ENCODE data around the gene CARS1. TPM values are rescaled to one million over a fixed set of nuclear protein-coding genes. Genes with fewer than 3 reads are reported as not detected.

Gene CARS1
- total and polyA plus RNA-seq, 2 donors (not counting 1 experiment from before 2014, with no cell fraction given) = 31.3 to 49.5 TPM

GRCh38 chr11:3086671-3087150 lies 29.5 kb upstream of the CARS1 start:
- H3K79me2 ChIP-seq (ENCODE audit: control insufficient read depth, insufficient read depth, low read length) = no peaks in the 10 kb centered on the region
- Mint-ChIP-seq H3K27ac (no peak overlapping the region), H3K4me1 (no peaks in the 10 kb centered on the region), H3K4me3 (no peak overlapping the region), H3K27me3 (peaks cover 4% of the 10 kb centered on the region), H3K9me3 (ENCODE audit: insufficient read depth) (no peaks in the 10 kb centered on the region)
- 80% methylated on average over 6 of the region's 9 CpGs for WGBS (ENCODE audit: insufficient coverage)
- H3K4me2 ChIP-seq (replicated peaks; ENCODE audit: low read depth, low read length, poor library complexity, severe bottlenecking) = no peak overlapping the region
- ChIA-PET POLR2A (no interaction called here), CTCF (no interaction called here)
- H2AFZ ChIP-seq (ENCODE audit: insufficient read depth, low read depth, low read length, poor library complexity, severe bottlenecking) = no peak overlapping the region
- no peaks in the 10 kb centered on the region for H3K9me3 ChIP-seq (ENCODE audit: control extremely low read depth in 1 of 3, control insufficient read depth in 2 of 3, insufficient read depth in 1 of 3, low read length in 2 of 3)
- no peak overlapping the region for H3K9ac ChIP-seq (ENCODE audit: low read length)
- no peaks in the 10 kb centered on the region for H3K36me3 ChIP-seq (replicated peaks in 1 of 2; ENCODE audit: control extremely low read depth in 1 of 2, control insufficient read depth in 1 of 2, extremely low read depth in 1 of 2, insufficient read depth in 2 of 2, low read length in 1 of 2)
- H3K4me3 ChIP-seq (ENCODE audit: control extremely low read depth in 1 of 5, extremely low read depth in 1 of 5, insufficient read depth in 1 of 5, low read depth in 2 of 5, low read length in 4 of 5) = no peak overlapping the region
- H4K20me1 ChIP-seq (ENCODE audit: control insufficient read depth, insufficient read depth, low read length, poor library complexity, severe bottlenecking) = no peaks in the 10 kb centered on the region
- no peak for ATAC-seq (ENCODE audit: low read depth)
- H3K27ac ChIP-seq (ENCODE audit: low read length in 2 of 2) = no peak overlapping the region
- no peaks in the 10 kb centered on the region for H3K27me3 ChIP-seq (replicated peaks in 1 of 4; ENCODE audit: control extremely low read depth in 1 of 4, control insufficient read depth in 3 of 4, insufficient read depth in 4 of 4, low read length in 3 of 4)
- TF ChIP-seq EZH2 (IDR thresholded peaks at IDR 0.05; ENCODE audit: borderline replicate concordance, insufficient read depth, low read depth, low read length, poor library complexity, severe bottlenecking) (no peak), CTCF (IDR thresholded peaks at IDR 0.05) (no peak)
- intact Hi-C loops (cut with micrococcal nuclease) = no loop called here
- peaks cover 0 to 3% of the 10 kb centered on the region in 2 donors for H3K4me1 ChIP-seq (ENCODE audit: control insufficient read depth in 2 of 2, insufficient read depth in 2 of 2, low read length in 2 of 2)
- no peak for DNase-seq

- no peak overlapping the region for H3K4me3 Mint-ChIP-seq
- 86% methylated on average over 7 of the region's 8 CpGs for WGBS (ENCODE audit: insufficient coverage)
- CTCF ChIA-PET = interaction anchor here (1.9 kb wide), 1 partner anchor 553 kb away, joined by 5 read pairs; no protein-coding TSS in a partner anchor
Observed at GRCh38 chr11:3086114-3086513, 28.9 kb upstream of the CARS1 start.

More at GRCh38 chr11:3086114-3086513, 28.9 kb upstream of the CARS1 start:
- ATAC-seq (ENCODE audit: low read depth) (no peak), DNase-seq (no peak)
- H3K4me1 Mint-ChIP-seq = no peaks in the 10 kb centered on the region
- Histone ChIP-seq H4K20me1 (ENCODE audit: control insufficient read depth, insufficient read depth, low read length, poor library complexity, severe bottlenecking) (no peaks in the 10 kb centered on the region), H3K36me3 (replicated peaks in 1 of 2; ENCODE audit: control extremely low read depth in 1 of 2, control insufficient read depth in 1 of 2, extremely low read depth in 1 of 2, insufficient read depth in 2 of 2, low read length in 1 of 2) (no peaks in the 10 kb centered on the region), H3K4me3 (ENCODE audit: control extremely low read depth in 1 of 5, extremely low read depth in 1 of 5, insufficient read depth in 1 of 5, low read depth in 2 of 5, low read length in 4 of 5) (no peak overlapping the region), H3K27me3 (replicated peaks in 1 of 4; ENCODE audit: control extremely low read depth in 1 of 4, control insufficient read depth in 3 of 4, insufficient read depth in 4 of 4, low read length in 3 of 4) (no peaks in the 10 kb centered on the region), H3K4me1 (ENCODE audit: control insufficient read depth in 2 of 2, insufficient read depth in 2 of 2, low read length in 2 of 2) (no peaks in the 10 kb centered on the region), H3K9ac (ENCODE audit: low read length) (no peak overlapping the region), H3K27ac (ENCODE audit: low read length in 2 of 2) (no peak overlapping the region), H3K79me2 (ENCODE audit: control insufficient read depth, insufficient read depth, low read length) (no peaks in the 10 kb centered on the region), H3K4me2 (replicated peaks; ENCODE audit: low read depth, low read length, poor library complexity, severe bottlenecking) (no peak overlapping the region), H3K9me3 (ENCODE audit: control extremely low read depth in 1 of 3, control insufficient read depth in 2 of 3, insufficient read depth in 1 of 3, low read length in 2 of 3) (no peaks in the 10 kb centered on the region), H2AFZ (ENCODE audit: insufficient read depth, low read depth, low read length, poor library complexity, severe bottlenecking) (no peak overlapping the region)
- no peak overlapping the region for H3K27ac Mint-ChIP-seq
- intact Hi-C loops (cut with micrococcal nuclease) = no loop called here
- peaks cover 4% of the 10 kb centered on the region for H3K27me3 Mint-ChIP-seq
- no peaks in the 10 kb centered on the region for H3K9me3 Mint-ChIP-seq (ENCODE audit: insufficient read depth)
- TF ChIP-seq EZH2 (IDR thresholded peaks at IDR 0.05; ENCODE audit: borderline replicate concordance, insufficient read depth, low read depth, low read length, poor library complexity, severe bottlenecking) (no peak), CTCF (IDR thresholded peaks at IDR 0.05) (no peak)
- POLR2A ChIA-PET = no interaction called here

All from B cell (primary cell).